ENCODE measurements around the gene AEBP2. TPM values are rescaled to one million over a fixed set of nuclear protein-coding genes. Genes with fewer than 3 reads are reported as not detected.

AEBP2 gene
- total and polyA plus RNA-seq, 2 of the 4 experiments (the other 2 are of a cell fraction) = 15.5 to 21.7 TPM

- no peak overlapping the region for H3K14ac ChIP-seq (replicated peaks; ENCODE audit: low read depth, low read length)
- no peak overlapping the region for H2BK5ac ChIP-seq (ENCODE audit: low read depth, low read length, poor library complexity, severe bottlenecking)
- no peaks in the 10 kb centered on the region for H3K9me3 ChIP-seq (ENCODE audit: control insufficient read depth, insufficient read depth, low read length)
- H3K9me1 ChIP-seq (ENCODE audit: insufficient read depth, low read length) = peaks cover 5% of the 10 kb centered on the region; the same call in 1 of the 2 replicates
- no CpG with 5 or more reads among the region's 4 CpGs for WGBS, 2 experiments (ENCODE audit: extremely low coverage in 2 of 2, insufficient read length in 1 of 2)
- no peak overlapping the region for H3K4me2 ChIP-seq (ENCODE audit: low read depth, low read length)
- H3K23ac ChIP-seq (ENCODE audit: low read depth, low read length) = no peak overlapping the region
- H2BK120ac ChIP-seq (ENCODE audit: low read depth, low read length) = no peak overlapping the region
- H3K4me3 ChIP-seq (ENCODE audit: insufficient read depth, low read depth, low read length) = no peak overlapping the region
- 0 out of 2 replicates have a peak overlapping the region, but pooled peaks have one; percentile 20 for H3K18ac ChIP-seq (ENCODE audit: low read depth, low read length)
- H3K56ac ChIP-seq (ENCODE audit: extremely low read depth, insufficient read depth, low read length) = no peak overlapping the region
- H2AFZ ChIP-seq (replicated peaks; ENCODE audit: low read length, poor library complexity) = no peak overlapping the region
- no peak overlapping the region for H2BK15ac ChIP-seq (ENCODE audit: low read depth, low read length)
- H4K20me1 ChIP-seq (ENCODE audit: insufficient read depth, low read length) = no peaks in the 10 kb centered on the region
- in situ Hi-C loops (cut with MboI; ENCODE audit: low sequenced_read_pairs) (no loop called here), dilution Hi-C loops (cut with HindIII; ENCODE audit: low sequenced_read_pairs, unreplicated experiment) (no loop called here), intact Hi-C loops (cut with micrococcal nuclease) (no loop called here)
- POLR2A ChIA-PET (ENCODE audit: unreplicated experiment) = no interaction called here
- H4K5ac ChIP-seq (ENCODE audit: low read depth, low read length) = no peak overlapping the region; the same call in 1 of the 2 replicates
- peaks cover 14% of the 10 kb centered on the region for H3K4me1 ChIP-seq (ENCODE audit: control insufficient read depth, insufficient read depth, low read length)
- H2BK20ac ChIP-seq (ENCODE audit: low read depth, low read length) = no peak overlapping the region
- H3K9ac ChIP-seq (ENCODE audit: low read depth, low read length) = no peak overlapping the region
- 0 out of 2 replicates have a peak overlapping the region, but pooled peaks have one; percentile 10 for H2AK5ac ChIP-seq (ENCODE audit: low read depth, low read length)
- BruUV-seq (replicated peaks) = no TSS peak
- H3K27ac ChIP-seq (ENCODE audit: insufficient read depth, low read length) = no peak overlapping the region
- H3K36me3 ChIP-seq (ENCODE audit: control insufficient read depth, insufficient read depth, low read length) = 0 out of 2 replicates have a peak, but pooled peaks cover 1% of the 10 kb centered on the region
- CTCF ChIA-PET = no interaction called here
- H3K27me3 ChIP-seq (ENCODE audit: control insufficient read depth, insufficient read depth, low read length) = no peaks in the 10 kb centered on the region
- DNase-seq = no peak
- H4K91ac ChIP-seq (ENCODE audit: insufficient read depth, low read depth, low read length) = no peak overlapping the region
- no peaks in the 10 kb centered on the region for H3K79me1 ChIP-seq (ENCODE audit: low read depth in 1 of 2, low read length in 2 of 2)
- H2AK9ac ChIP-seq (replicated peaks; ENCODE audit: low read depth, low read length, poor library complexity) = no peak overlapping the region
- no peak for ATAC-seq (ENCODE audit: low read depth)
- no peak for TF ChIP-seq MAFK (IDR thresholded peaks at IDR 0.05; ENCODE audit: low read depth, low read length)
- no peak for TF ChIP-seq BHLHE40 (IDR thresholded peaks at IDR 0.05; ENCODE audit: low read depth, low read length)
- TF ChIP-seq CTCF (conservative IDR thresholded peaks at IDR 0.05; ENCODE audit: low read depth, low read length) = no peak
- TF ChIP-seq POLR2A (IDR thresholded peaks at IDR 0.05; ENCODE audit: low read depth, low read length) = no peak
- H3K4ac ChIP-seq (ENCODE audit: low read depth, low read length) = no peak overlapping the region
- H4K8ac ChIP-seq (ENCODE audit: low read depth in 2 of 2, low read length in 2 of 2) = no peak overlapping the region
Measured at GRCh38 chr12:19548834-19549233, 109.5 kb downstream of the AEBP2 start.

Measured in IMR-90 (cell line).